HepG2 (cell line): ENCODE results near the gene MRM2. TPM values are rescaled to one million over a fixed set of nuclear protein-coding genes. Genes with fewer than 3 reads are reported as not detected.

Source experiments
- ARNT2 ChIP-seq: sonication (generic); formaldehyde crosslinking; IDR thresholded peaks from 2 replicates; pipeline ENCODE4 v1.8.0; 2022; ENCODE audit warnings: mild to moderate bottlenecking, low read depth, missing genetic modification reagents, moderate library complexity
- CEBPG ChIP-seq: IDR thresholded peaks from 2 replicates; pipeline ENCODE4 v1.6.1; 2016
- HNRNPK ChIP-seq: fragments of 200-400 bp; formaldehyde crosslinking; IDR thresholded peaks from 2 replicates; pipeline ENCODE4 v1.6.1; 2018; ENCODE audit warnings: low read length, low read depth, moderate library complexity, mild to moderate bottlenecking; ENCODE audit not compliant: poor library complexity, severe bottlenecking
- KMT2A ChIP-seq: sonication (generic); formaldehyde crosslinking; IDR thresholded peaks from 2 replicates; pipeline ENCODE4 v1.4.0; 2020; ENCODE audit warnings: missing genetic modification reagents
- NBN ChIP-seq: fragments of 450-650 bp; conservative IDR thresholded peaks from 2 replicates; pipeline ENCODE4 v1.6.1; 2017
- NR0B2 ChIP-seq: sonication (generic); formaldehyde crosslinking; IDR thresholded peaks from 2 replicates; pipeline ENCODE4 v1.4.0; 2020; ENCODE audit warnings: mild to moderate bottlenecking, missing genetic modification reagents
- POLR2A ChIP-seq, 2 experiments: IDR thresholded peaks; 2 replicates each; pipeline ENCODE4 v1.6.1; 2011; ENCODE audit warnings: low read depth in 2 of 2, low read length in 2 of 2, mild to moderate bottlenecking in 1 of 2, moderate library complexity in 1 of 2; ENCODE audit not compliant: insufficient read depth in 1 of 2
- PTBP1 ChIP-seq: fragments of 200-400 bp; formaldehyde crosslinking; IDR thresholded peaks from 2 replicates; pipeline ENCODE4 v1.6.1; 2018; ENCODE audit warnings: low read length, low read depth; ENCODE audit not compliant: poor library complexity, severe bottlenecking
- SRSF9 ChIP-seq: fragments of 200-400 bp; formaldehyde crosslinking; IDR thresholded peaks from 2 replicates; pipeline ENCODE4 v1.6.1; 2018; ENCODE audit warnings: borderline replicate concordance, mild to moderate bottlenecking, low read depth, low read length; ENCODE audit not compliant: insufficient read depth, poor library complexity, severe bottlenecking
- TCF12 ChIP-seq, 2 experiments: fragments of 450-650 bp in 1 of 2; sonication (generic) in 1 of 2; formaldehyde crosslinking in 1 of 2; IDR thresholded peaks; 2 replicates each; pipeline versions ENCODE4 v1.6.1 to v1.8.0; 2017 to 2022; ENCODE audit warnings: antibody characterized with exemption in 1 of 2, mild to moderate bottlenecking in 1 of 2, missing genetic modification reagents in 1 of 2, moderate library complexity in 1 of 2
- TEAD2 ChIP-seq: sonication (generic); formaldehyde crosslinking; IDR thresholded peaks from 2 replicates; pipeline ENCODE4 v1.9.0; 2021; ENCODE audit warnings: missing genetic modification reagents
- ZBTB33 ChIP-seq: sonication (generic); formaldehyde crosslinking; IDR thresholded peaks from 2 replicates; pipeline ENCODE4 v1.4.0; 2020; ENCODE audit warnings: missing genetic modification reagents
- ZNF180 ChIP-seq: sonication (generic); formaldehyde crosslinking; IDR thresholded peaks from 2 replicates; pipeline ENCODE4 v1.4.0; 2020; ENCODE audit warnings: low read depth, missing genetic modification reagents, borderline replicate concordance
- ZNF207 ChIP-seq: fragments of 450-650 bp; IDR thresholded peaks from 2 replicates; pipeline ENCODE4 v1.6.1; 2016; ENCODE audit warnings: antibody characterized with exemption, borderline replicate concordance
- ZNF33A ChIP-seq: sonication (generic); formaldehyde crosslinking; IDR thresholded peaks from 2 replicates; pipeline ENCODE4 v1.5.1; 2020; ENCODE audit warnings: missing genetic modification reagents, mild to moderate bottlenecking, moderate library complexity, borderline replicate concordance
- ZNF557 ChIP-seq: sonication (generic); formaldehyde crosslinking; IDR thresholded peaks from 2 replicates; pipeline ENCODE4 v1.4.0; 2020; ENCODE audit warnings: missing genetic modification reagents
- ZNF563 ChIP-seq: sonication (generic); formaldehyde crosslinking; IDR thresholded peaks from 2 replicates; pipeline ENCODE4 v1.8.0; 2022; ENCODE audit warnings: mild to moderate bottlenecking, moderate library complexity, missing genetic modification reagents
- polyA plus RNA-seq, 8 experiments: library from polyadenylated mRNA; depleted of rRNA in 3 of 8; stranded (reverse) in 7 of 8; unstranded in 1 of 8; fragments of >200 nt; fragmentation: Illumina TruSeq in 4 of 8; extraction: Trizol in 4 of 8; gene quantifications; 2 replicates each; pipeline versions ENCODE4 v1.2.1 to v1.2.3, GENCODE V29; 2011 to 2016; ENCODE audit warnings: low read depth in 4 of 8, missing spikeins in 1 of 8, mixed read lengths in 1 of 8; ENCODE audit not compliant: insufficient read depth in 1 of 8
- total RNA-seq, 5 experiments: library from RNA; depleted of rRNA; stranded (reverse); fragments of >200 nt; fragmentation: Illumina TruSeq; extraction: Trizol; gene quantifications; 2 replicates each; pipeline ENCODE4 v1.2.3, GENCODE V29; 2016; ENCODE audit warnings: low read depth in 1 of 5
- TF ChIP-seq, protein P1 (sequence below): sonication (generic); formaldehyde crosslinking; IDR thresholded peaks from 2 replicates; pipeline ENCODE4 v1.9.0; 2022; ENCODE audit warnings: missing genetic modification reagents, mild to moderate bottlenecking, borderline replicate concordance
- TF ChIP-seq, protein P2 (sequence below): sonication (generic); formaldehyde crosslinking; IDR thresholded peaks from 2 replicates; pipeline ENCODE4 v1.4.0; 2020; ENCODE audit warnings: low read depth, missing genetic modification reagents

The MRM2 gene
- total and polyA plus RNA-seq, 2 of the 13 experiments (the other 11 are each of a cell fraction or from before 2014, with no cell fraction given), result 13.2 to 34.2 TPM

DNA sequence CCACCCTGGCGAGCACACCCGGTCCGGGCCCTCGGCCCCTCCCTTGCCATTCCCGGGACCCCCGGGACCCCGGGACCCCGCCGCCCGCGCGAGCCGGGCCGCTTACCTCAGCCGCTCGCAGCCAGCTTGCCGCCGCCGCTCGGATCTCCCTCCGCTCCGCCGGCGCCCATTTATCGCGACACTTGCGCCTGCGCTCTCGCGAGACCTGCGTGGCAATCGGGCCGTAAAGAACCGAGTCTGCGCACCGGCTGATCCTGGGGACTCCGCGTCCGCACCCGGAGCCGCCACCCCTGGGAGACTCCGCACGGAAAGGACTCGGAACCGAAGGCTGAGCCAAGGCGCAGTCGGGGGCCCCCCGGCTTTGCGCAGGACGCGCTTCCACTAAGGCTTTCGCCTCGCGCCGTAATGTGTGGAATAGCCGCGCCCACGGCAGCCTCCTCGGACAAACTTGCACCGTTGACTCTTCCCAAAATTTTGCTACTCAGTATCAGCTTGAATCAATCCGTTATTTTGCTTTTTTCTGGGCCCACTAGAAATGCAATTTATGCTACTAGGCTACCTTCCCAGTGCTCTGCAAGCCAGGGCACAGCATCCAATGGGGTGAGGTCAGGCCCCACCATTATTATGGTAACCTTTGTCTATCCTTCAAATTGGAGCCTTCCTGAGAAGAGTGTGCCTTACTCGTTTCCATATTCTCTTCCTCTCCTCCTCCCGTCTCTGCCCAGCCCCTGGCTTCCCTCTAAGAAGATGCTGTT lies 9.1 kb downstream of the MRM2 start, which contains the start of gene MAD1L1 (continued):
- TF ChIP-seq ZNF563 (CRISPR knock-in tag) (0 out of 2 replicates have a peak, but pooled peaks have one; percentile 51), PTBP1 (no peak), NBN (no peak), NR0B2 (CRISPR knock-in tag) (peak; percentile 46; the same call in 1 of the 2 replicates), SRSF9 (no peak), TEAD2 (no peak), KMT2A (CRISPR knock-in tag) (peak; percentile 83), ZBTB33 (no peak), ARNT2 (CRISPR knock-in tag) (peak; percentile 94; the same call in 1 of the 2 replicates), POLR2A (IDR thresholded peaks at IDR 0.05; ENCODE audit: insufficient read depth in 1 of 2, low read depth in 2 of 2, low read length in 2 of 2) (peak; percentile 64 to 78), TCF12 (IDR thresholded peaks at IDR 0.05) (no peak), TCF12 (CRISPR knock-in tag; IDR thresholded peaks at IDR 0.05) (peak; percentile 86), ZNF207 (no peak), ZNF557 (CRISPR knock-in tag) (peak; percentile 38; the same call in 1 of the 2 replicates), ZNF33A (CRISPR knock-in tag) (no peak), CEBPG (CRISPR knock-in tag) (peak; percentile 29; the same call in 1 of the 2 replicates), HNRNPK (no peak), ZNF180 (no peak)
- TF ChIP-seq, protein P1, sequence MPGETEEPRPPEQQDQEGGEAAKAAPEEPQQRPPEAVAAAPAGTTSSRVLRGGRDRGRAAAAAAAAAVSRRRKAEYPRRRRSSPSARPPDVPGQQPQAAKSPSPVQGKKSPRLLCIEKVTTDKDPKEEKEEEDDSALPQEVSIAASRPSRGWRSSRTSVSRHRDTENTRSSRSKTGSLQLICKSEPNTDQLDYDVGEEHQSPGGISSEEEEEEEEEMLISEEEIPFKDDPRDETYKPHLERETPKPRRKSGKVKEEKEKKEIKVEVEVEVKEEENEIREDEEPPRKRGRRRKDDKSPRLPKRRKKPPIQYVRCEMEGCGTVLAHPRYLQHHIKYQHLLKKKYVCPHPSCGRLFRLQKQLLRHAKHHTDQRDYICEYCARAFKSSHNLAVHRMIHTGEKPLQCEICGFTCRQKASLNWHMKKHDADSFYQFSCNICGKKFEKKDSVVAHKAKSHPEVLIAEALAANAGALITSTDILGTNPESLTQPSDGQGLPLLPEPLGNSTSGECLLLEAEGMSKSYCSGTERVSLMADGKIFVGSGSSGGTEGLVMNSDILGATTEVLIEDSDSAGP, result peak; percentile 80; the same call in 1 of the 2 replicates
- TF ChIP-seq, protein P2, sequence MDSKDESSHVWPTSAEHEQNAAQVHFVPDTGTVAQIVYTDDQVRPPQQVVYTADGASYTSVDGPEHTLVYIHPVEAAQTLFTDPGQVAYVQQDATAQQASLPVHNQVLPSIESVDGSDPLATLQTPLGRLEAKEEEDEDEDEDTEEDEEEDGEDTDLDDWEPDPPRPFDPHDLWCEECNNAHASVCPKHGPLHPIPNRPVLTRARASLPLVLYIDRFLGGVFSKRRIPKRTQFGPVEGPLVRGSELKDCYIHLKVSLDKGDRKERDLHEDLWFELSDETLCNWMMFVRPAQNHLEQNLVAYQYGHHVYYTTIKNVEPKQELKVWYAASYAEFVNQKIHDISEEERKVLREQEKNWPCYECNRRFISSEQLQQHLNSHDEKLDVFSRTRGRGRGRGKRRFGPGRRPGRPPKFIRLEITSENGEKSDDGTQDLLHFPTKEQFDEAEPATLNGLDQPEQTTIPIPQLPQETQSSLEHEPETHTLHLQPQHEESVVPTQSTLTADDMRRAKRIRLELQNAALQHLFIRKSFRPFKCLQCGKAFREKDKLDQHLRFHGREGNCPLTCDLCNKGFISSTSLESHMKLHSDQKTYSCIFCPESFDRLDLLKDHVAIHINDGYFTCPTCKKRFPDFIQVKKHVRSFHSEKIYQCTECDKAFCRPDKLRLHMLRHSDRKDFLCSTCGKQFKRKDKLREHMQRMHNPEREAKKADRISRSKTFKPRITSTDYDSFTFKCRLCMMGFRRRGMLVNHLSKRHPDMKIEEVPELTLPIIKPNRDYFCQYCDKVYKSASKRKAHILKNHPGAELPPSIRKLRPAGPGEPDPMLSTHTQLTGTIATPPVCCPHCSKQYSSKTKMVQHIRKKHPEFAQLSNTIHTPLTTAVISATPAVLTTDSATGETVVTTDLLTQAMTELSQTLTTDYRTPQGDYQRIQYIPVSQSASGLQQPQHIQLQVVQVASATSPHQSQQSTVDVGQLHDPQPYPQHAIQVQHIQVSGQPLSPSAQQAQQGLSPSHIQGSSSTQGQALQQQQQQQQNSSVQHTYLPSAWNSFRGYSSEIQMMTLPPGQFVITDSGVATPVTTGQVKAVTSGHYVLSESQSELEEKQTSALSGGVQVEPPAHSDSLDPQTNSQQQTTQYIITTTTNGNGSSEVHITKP (CRISPR knock-in tag), result no peak
